Measurements from ENCODE around the gene TMIE.

Gene TMIE

DNA sequence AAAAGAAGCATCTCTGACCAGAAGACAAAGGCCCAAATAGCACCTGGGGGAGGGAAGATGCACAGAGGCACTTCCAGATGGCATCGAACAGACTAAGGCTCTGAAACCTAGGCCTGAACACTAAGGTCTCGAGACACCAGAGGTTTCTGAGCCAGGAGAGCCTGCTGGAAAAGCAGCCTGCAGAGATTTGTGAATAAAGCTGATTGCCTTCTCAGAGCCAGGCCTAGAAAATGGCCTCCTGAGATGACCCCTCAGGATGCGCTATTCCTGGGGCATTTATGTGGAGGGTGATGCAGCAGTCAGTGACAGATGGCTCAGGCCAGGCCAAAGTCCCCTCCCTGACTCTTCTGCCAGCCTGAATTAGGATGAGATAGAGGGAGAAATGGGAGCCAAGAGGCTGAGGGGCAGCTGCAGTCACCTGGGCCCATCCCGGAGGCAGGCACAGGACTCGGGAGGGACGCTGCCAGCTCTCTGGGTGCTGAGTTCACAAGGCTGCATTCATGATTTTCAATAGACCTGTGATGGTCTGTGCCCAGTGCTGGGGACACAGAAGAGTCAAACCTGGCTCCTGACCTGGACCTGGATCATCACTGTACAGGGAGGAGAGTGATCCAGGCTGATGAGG lies 9.6 kb downstream of the TMIE start:
- no peak overlapping the region for H3K4me3 ChIP-seq (ENCODE audit: low read depth, low read length)
- in situ Hi-C loops (cut with HindIII; ENCODE audit: low sequenced_read_pairs): no loop called here
- TF ChIP-seq CTCF (IDR thresholded peaks at IDR 0.05; ENCODE audit: low read depth, low read length, missing control alignments): no peak
- no peak for DNase-seq (ENCODE audit: low read depth)

- no peak overlapping the region for H3K4me3 ChIP-seq (ENCODE audit: low read depth, low read length)
- TF ChIP-seq CTCF (IDR thresholded peaks at IDR 0.05; ENCODE audit: low read depth, low read length, missing control alignments): no peak
- no peak for DNase-seq (ENCODE audit: low read depth)
- in situ Hi-C loops (cut with HindIII; ENCODE audit: low sequenced_read_pairs): no loop called here
Measured at GRCh38 chr3:46711305-46711704, 10.1 kb downstream of the TMIE start.

DNA sequence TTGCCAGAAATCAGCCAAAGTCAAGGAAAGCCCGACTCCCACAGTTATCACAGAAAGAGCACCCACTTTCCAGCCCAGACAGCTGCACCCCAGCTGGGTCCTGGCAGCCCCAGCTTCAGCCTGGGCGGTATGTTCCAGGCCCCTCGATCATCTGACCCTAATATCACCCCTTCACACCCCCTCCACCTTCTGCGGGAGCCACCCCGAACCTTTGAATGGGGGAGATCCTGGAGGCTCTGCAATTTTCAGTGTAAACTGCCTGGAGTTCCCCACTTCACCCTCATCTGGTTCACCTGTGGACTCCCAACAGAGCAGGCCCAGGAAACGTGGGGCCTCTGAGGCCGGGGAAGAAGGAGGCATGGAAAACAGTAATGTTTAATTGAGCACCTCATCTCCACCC lies 10.6 kb downstream of the TMIE start:
- H3K4me3 ChIP-seq (ENCODE audit: low read depth, low read length): no peak overlapping the region
- no peak for TF ChIP-seq CTCF (IDR thresholded peaks at IDR 0.05; ENCODE audit: low read depth, low read length, missing control alignments)
- in situ Hi-C loops (cut with HindIII; ENCODE audit: low sequenced_read_pairs): no loop called here
- no peak for DNase-seq (ENCODE audit: low read depth)

GRCh38 chr3:46712191-46713049 lies 11.2 kb downstream of the TMIE start:
- no peak for TF ChIP-seq CTCF (IDR thresholded peaks at IDR 0.05; ENCODE audit: low read depth, low read length, missing control alignments)
- H3K4me3 ChIP-seq (ENCODE audit: low read depth, low read length): no peak overlapping the region
- DNase-seq (ENCODE audit: low read depth): no peak
- in situ Hi-C loops (cut with HindIII; ENCODE audit: low sequenced_read_pairs): no loop called here

GRCh38 chr3:46713050-46713897 lies 12.1 kb downstream of the TMIE start:
- no peak overlapping the region for H3K4me3 ChIP-seq (ENCODE audit: low read depth, low read length)
- no peak for DNase-seq (ENCODE audit: low read depth)
- in situ Hi-C loops (cut with HindIII; ENCODE audit: low sequenced_read_pairs): no loop called here
- no peak for TF ChIP-seq CTCF (IDR thresholded peaks at IDR 0.05; ENCODE audit: low read depth, low read length, missing control alignments)

- no peak for DNase-seq (ENCODE audit: low read depth)
- no peak for TF ChIP-seq CTCF (IDR thresholded peaks at IDR 0.05; ENCODE audit: low read depth, low read length, missing control alignments)
- in situ Hi-C loops (cut with HindIII; ENCODE audit: low sequenced_read_pairs): no loop called here
- no peak overlapping the region for H3K4me3 ChIP-seq (ENCODE audit: low read depth, low read length)
Measured at GRCh38 chr3:46713898-46714552, 12.8 kb downstream of the TMIE start.
